Lower leg skin (tissue), 3 donors: ENCODE measurements around the gene NCAPG2.

ENCODE experiments used
- CTCF ChIP-seq, 3 donors: fragments of 450-650 bp; IDR thresholded peaks; one replicate each; pipeline ENCODE4 v1.5.1; 2016; ENCODE audit warnings: antibody characterized with exemption in 3 of 3, mild to moderate bottlenecking in 3 of 3, moderate library complexity in 2 of 3
- POLR2A ChIP-seq, 2 donors: fragments of 450-650 bp; IDR thresholded peaks; one replicate each; pipeline ENCODE4 v1.6.1; 2016 to 2017; ENCODE audit warnings: antibody characterized with exemption in 2 of 2, mild to moderate bottlenecking in 1 of 2, moderate library complexity in 1 of 2

GRCh38 chr7:158609313-158609974 is 95.2 kb downstream of the NCAPG2 start:
- TF ChIP-seq CTCF (IDR thresholded peaks at IDR 0.05) (no peak), POLR2A (IDR thresholded peaks at IDR 0.05) (no peak)
